ENCODE measurements around the gene LIMA1.

The LIMA1 gene

DNA sequence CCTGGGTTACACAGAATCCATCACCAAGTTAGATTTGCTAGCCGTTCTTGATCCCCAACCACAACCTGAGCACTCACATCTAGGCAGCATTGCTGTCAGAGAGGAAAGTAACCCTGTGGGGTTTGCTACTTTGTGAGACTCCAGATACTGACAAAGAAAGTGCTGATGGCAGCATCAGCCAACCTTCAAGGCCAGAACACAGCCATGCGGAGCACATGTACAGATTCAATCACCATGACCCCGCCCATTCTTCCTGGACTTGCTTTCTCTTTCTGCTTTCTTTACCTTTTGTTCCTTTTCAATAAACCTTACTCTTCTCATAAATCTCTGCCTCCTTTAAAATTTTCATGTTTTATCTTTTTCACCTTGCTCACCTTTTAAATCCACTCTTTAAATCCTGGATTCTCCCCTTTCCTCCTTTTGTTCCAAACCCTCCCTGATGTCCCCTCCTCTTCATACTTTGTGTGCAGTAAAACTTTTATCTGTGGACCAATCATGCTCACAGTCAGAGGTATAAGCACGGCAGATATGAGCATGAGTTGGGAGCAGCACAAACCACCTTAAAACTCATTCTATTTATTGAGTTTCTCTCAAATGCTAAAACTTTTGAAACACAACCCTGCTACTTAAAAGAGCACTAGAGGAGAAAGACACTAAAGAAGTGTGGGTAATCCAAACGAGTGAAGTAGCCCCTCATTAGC is 94.3 kb downstream of the LIMA1 start:
- Histone ChIP-seq H3F3A (ENCODE audit: control insufficient read depth, insufficient read depth) (no peaks in the 10 kb centered on the region), H3K9me3 (ENCODE audit: control insufficient read depth, insufficient read depth, low read length) (no peaks in the 10 kb centered on the region), H3K9me2 (replicated peaks; ENCODE audit: control insufficient read depth, low read length) (no peaks in the 10 kb centered on the region), H3K4me1 (ENCODE audit: control insufficient read depth, low read length) (peaks cover 3% of the 10 kb centered on the region; the same call in 1 of the 2 replicates), H4K20me1 (ENCODE audit: control insufficient read depth, insufficient read depth, low read depth, low read length) (no peaks in the 10 kb centered on the region), H3K4me2 (ENCODE audit: low read length) (no peak overlapping the region), H3K27me3 (ENCODE audit: control insufficient read depth, low read length) (no peaks in the 10 kb centered on the region), H3K36me3 (ENCODE audit: control insufficient read depth, low read length) (peaks cover 12% of the 10 kb centered on the region), H3K79me2 (ENCODE audit: control insufficient read depth, low read length) (no peaks in the 10 kb centered on the region), H3K4me3 (ENCODE audit: low read length) (no peak overlapping the region), H3K27ac (ENCODE audit: low read depth, low read length) (no peak overlapping the region)
- TF ChIP-seq EZH2phosphoT487 (IDR thresholded peaks at IDR 0.05; ENCODE audit: borderline replicate concordance, low read length): no peak
- TF ChIP-seq, protein P1, sequence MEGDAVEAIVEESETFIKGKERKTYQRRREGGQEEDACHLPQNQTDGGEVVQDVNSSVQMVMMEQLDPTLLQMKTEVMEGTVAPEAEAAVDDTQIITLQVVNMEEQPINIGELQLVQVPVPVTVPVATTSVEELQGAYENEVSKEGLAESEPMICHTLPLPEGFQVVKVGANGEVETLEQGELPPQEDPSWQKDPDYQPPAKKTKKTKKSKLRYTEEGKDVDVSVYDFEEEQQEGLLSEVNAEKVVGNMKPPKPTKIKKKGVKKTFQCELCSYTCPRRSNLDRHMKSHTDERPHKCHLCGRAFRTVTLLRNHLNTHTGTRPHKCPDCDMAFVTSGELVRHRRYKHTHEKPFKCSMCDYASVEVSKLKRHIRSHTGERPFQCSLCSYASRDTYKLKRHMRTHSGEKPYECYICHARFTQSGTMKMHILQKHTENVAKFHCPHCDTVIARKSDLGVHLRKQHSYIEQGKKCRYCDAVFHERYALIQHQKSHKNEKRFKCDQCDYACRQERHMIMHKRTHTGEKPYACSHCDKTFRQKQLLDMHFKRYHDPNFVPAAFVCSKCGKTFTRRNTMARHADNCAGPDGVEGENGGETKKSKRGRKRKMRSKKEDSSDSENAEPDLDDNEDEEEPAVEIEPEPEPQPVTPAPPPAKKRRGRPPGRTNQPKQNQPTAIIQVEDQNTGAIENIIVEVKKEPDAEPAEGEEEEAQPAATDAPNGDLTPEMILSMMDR (IDR thresholded peaks at IDR 0.05; ENCODE audit: low read depth, low read length, poor library complexity, severe bottlenecking): no peak

DNA sequence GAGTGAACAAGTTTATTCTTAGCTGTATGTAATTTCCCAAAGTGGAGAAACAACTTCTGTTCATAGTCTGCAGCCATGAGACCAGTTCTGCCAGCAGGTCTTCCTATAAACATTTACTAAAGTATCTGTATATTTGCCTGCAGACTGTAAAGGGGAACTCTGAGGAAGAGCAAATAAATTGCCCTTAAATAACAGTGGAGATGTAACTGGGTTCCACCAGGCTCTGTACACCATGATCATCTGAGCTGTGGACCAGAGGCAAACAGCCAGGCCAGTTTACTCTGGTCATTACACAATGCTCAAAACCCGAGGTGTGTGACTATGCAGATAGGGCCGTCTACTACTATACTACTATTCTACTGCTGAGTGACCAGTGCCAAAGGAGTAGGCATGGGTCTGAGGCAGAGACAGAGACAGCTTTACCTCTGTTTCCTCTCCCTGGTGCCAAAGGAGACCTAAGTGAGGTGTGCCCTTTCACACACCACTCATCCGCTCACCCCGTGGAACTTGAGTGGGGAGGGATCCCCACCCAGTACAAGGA is 95.0 kb downstream of the LIMA1 start:
- Histone ChIP-seq H3K4me3 (ENCODE audit: low read length) (no peak overlapping the region), H4K20me1 (ENCODE audit: control insufficient read depth, insufficient read depth, low read depth, low read length) (no peaks in the 10 kb centered on the region), H3K4me1 (ENCODE audit: control insufficient read depth, low read length) (peaks cover 7% of the 10 kb centered on the region; the same call in 1 of the 2 replicates), H3K27me3 (ENCODE audit: control insufficient read depth, low read length) (no peaks in the 10 kb centered on the region), H3K27ac (ENCODE audit: low read depth, low read length) (no peak overlapping the region), H3K79me2 (ENCODE audit: control insufficient read depth, low read length) (no peaks in the 10 kb centered on the region), H3K4me2 (ENCODE audit: low read length) (no peak overlapping the region), H3K9me2 (replicated peaks; ENCODE audit: control insufficient read depth, low read length) (no peaks in the 10 kb centered on the region), H3K36me3 (ENCODE audit: control insufficient read depth, low read length) (peaks cover 12% of the 10 kb centered on the region), H3K9me3 (ENCODE audit: control insufficient read depth, insufficient read depth, low read length) (no peaks in the 10 kb centered on the region), H3F3A (ENCODE audit: control insufficient read depth, insufficient read depth) (no peaks in the 10 kb centered on the region)
- TF ChIP-seq, protein P1 (IDR thresholded peaks at IDR 0.05; ENCODE audit: low read depth, low read length, poor library complexity, severe bottlenecking): no peak
- TF ChIP-seq EZH2phosphoT487 (IDR thresholded peaks at IDR 0.05; ENCODE audit: borderline replicate concordance, low read length): no peak

DNA sequence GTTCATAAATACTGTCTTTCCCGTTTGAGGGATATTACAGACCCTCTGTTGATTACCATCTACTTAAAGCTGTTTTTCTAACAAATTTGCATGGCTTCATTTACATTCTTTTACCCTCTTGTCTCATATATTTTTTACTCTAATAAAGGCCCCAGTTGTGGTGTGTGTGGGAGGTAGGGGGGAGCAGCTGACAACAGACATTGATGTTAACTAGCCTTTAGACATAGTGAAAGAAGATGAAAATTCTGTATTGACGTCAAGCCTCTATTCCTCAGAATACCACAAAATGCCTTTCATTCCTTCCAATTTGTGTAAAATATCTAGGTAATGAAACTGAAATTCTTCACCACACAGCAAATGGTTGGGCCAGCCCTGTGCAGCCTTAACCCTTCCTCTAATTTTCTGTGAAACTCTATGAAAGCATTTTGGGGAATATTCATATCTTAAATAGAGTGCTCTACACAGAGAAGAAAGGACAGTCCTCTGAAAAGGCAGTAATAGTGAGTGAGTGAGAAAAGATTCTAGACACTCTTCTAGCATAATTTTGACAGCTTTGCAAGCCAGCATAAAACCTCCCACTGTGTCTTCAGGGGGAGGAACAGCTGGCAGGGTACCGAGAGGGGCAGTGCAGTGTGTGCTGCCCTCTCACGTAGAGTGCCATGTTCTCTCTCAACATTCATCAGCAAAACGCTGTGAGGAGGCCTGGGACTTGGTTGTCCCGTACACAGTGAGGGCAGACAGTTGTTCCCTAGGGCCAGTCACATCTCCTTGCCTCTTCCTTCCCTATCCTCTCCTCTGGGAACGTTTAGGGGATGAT is 96.0 kb downstream of the LIMA1 start:
- Histone ChIP-seq H3K36me3 (ENCODE audit: control insufficient read depth, low read length) (peaks cover 6% of the 10 kb centered on the region), H3K27ac (ENCODE audit: low read depth, low read length) (no peak overlapping the region), H4K20me1 (ENCODE audit: control insufficient read depth, insufficient read depth, low read depth, low read length) (no peaks in the 10 kb centered on the region), H3F3A (ENCODE audit: control insufficient read depth, insufficient read depth) (no peaks in the 10 kb centered on the region), H3K27me3 (ENCODE audit: control insufficient read depth, low read length) (no peaks in the 10 kb centered on the region), H3K4me1 (ENCODE audit: control insufficient read depth, low read length) (peaks cover 7% of the 10 kb centered on the region; the same call in 1 of the 2 replicates), H3K9me3 (ENCODE audit: control insufficient read depth, insufficient read depth, low read length) (no peaks in the 10 kb centered on the region), H3K79me2 (ENCODE audit: control insufficient read depth, low read length) (no peaks in the 10 kb centered on the region), H3K4me3 (ENCODE audit: low read length) (no peak overlapping the region), H3K9me2 (replicated peaks; ENCODE audit: control insufficient read depth, low read length) (no peaks in the 10 kb centered on the region), H3K4me2 (ENCODE audit: low read length) (no peak overlapping the region)
- TF ChIP-seq, protein P1 (IDR thresholded peaks at IDR 0.05; ENCODE audit: low read depth, low read length, poor library complexity, severe bottlenecking): no peak
- TF ChIP-seq EZH2phosphoT487 (IDR thresholded peaks at IDR 0.05; ENCODE audit: borderline replicate concordance, low read length): no peak
